ENCODE results near the gene RIPOR3. TPM values are rescaled to one million over a fixed set of nuclear protein-coding genes. Genes with fewer than 3 reads are reported as not detected.

RIPOR3 gene
- total and polyA plus RNA-seq, 9 of the 15 experiments (the other 6 are each of a cell fraction or from before 2014, with no cell fraction given) = 3.3 to 62.7 (median 21.4) TPM

DNA sequence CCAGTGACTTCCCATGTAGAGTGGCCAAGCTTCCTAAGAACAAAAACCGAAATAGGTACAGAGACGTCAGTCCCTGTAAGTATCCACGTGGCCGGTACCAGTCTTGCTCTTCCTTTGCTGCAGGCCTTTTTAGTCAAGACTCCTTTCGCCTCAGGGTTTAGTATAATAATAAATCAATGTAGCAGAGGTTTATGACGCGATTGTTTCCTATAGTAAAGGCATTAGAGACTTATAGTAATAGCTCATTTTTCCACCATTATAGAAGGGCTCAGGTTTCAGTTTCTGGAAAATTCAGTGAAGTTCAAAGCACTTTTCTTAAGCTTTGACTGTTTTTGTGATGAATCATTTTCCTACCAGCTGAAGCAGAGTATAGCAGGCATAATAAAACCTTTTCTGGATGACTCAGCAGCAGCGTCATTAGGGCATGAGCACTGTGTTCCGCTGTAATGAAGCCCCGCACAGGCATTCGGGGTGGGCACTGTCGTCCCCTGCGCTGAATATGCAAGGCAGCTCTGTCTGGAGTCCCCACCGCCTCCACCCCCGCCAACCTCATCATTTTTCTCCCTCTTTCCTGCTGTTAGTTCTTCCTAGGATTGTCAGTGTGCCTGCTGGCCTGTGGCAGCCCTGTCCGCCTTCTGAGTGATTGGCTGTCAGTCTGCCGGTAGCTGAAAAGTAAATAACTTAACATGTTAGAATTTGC is 129.8 kb downstream of the RIPOR3 start:
- FAIRE-seq = no peak
- BruUV-seq (replicated peaks) = no TSS peak
- H3K79me2 ChIP-seq (ENCODE audit: control insufficient read depth, insufficient read depth, low read length) = peaks cover 51% of the 10 kb centered on the region
- H3K9me3 ChIP-seq (replicated peaks; ENCODE audit: control insufficient read depth, insufficient read depth, low read depth, low read length) = no peaks in the 10 kb centered on the region
- H3K9ac ChIP-seq (ENCODE audit: insufficient read depth in 1 of 2, low read depth in 2 of 2, low read length in 2 of 2) = peak overlapping the region in 1 of 2 experiments; percentile 54; a peak in 1 of 4 replicates
- H4K20me1 ChIP-seq (replicated peaks; ENCODE audit: control insufficient read depth, insufficient read depth, low read length) = no peaks in the 10 kb centered on the region; the same call in 1 of the 2 replicates
- H3K4me2 ChIP-seq (ENCODE audit: insufficient read depth, low read length) = no peak overlapping the region
- H2AFZ ChIP-seq (ENCODE audit: low read depth, low read length) = no peak overlapping the region
- no peaks in the 10 kb centered on the region for H3K9me1 ChIP-seq (ENCODE audit: control insufficient read depth, insufficient read depth, low read length)
- no peak overlapping the region for H3K4me3 ChIP-seq
- TF ChIP-seq RFX1 (IDR thresholded peaks at IDR 0.05) (no peak), ZNF316 (IDR thresholded peaks at IDR 0.05) (peak; percentile 30), NFE2 (IDR thresholded peaks at IDR 0.05; ENCODE audit: low read depth) (peak; percentile 44; the same call in 1 of the 2 replicates), ZSCAN32 (CRISPR knock-in tag; IDR thresholded peaks at IDR 0.05) (no peak)
- intact Hi-C loops (cut with micrococcal nuclease) (no loop called here), in situ Hi-C loops (cut with MboI) (no loop called here)
- DNase-seq (ENCODE audit: extremely low read depth in 1 of 4, low spot score in 3 of 4) = no peak
- peaks cover 4 to 7% of the 10 kb centered on the region in 2 experiments; a peak in 4 of 5 replicates for H3K4me1 ChIP-seq (replicated peaks in 1 of 2; ENCODE audit: control insufficient read depth in 2 of 2, insufficient read depth in 2 of 2, low read length in 2 of 2)
- WGBS (ENCODE audit: insufficient coverage, low coverage, missing lambda C conversion rate) = 91% methylated on average over 17 of the region's 17 CpGs
- H3K27me3 ChIP-seq (ENCODE audit: control insufficient read depth in 2 of 2, insufficient read depth in 2 of 2, low read length in 2 of 2) = no peaks in the 10 kb centered on the region
- no peak for ATAC-seq
- no peak overlapping the region; the same call in 2 of the 3 replicates for H3K27ac ChIP-seq (ENCODE audit: extremely low read depth, low read depth, low read length)
- ChIA-PET POLR2A (interaction anchor here (0.6 to 2.5 kb wide), 5 partner anchors 12 to 712 kb away, joined by 3 to 6 read pairs (median 3); no protein-coding TSS in a partner anchor), CTCF (ENCODE audit: low intra/inter-chr PET ratio) (no interaction called here)
- peaks cover 69% of the 10 kb centered on the region for H3K36me3 ChIP-seq (ENCODE audit: control insufficient read depth, insufficient read depth, low read length)

DNA sequence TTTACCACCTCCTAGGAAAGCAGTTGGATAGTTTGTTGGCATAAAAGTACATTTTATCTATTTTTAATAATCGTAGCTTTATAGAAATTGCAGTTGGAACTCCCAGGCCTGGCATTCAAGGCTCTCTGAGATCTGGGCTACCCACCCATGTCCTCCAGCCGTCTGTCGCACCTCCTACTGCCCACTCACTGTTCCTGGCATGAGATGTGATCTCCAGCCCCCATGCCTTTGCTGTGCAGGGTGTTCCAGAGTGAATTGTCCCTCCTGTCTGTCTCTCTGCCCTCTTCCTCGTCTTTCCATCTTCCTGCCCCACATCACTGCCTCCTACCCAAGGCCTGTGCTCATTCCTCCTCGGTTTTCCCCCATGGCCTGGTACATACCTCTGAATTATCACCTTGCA is 130.5 kb downstream of the RIPOR3 start:
- peak overlapping the region in 1 of 2 experiments; percentile 53; a peak in 1 of 4 replicates for H3K9ac ChIP-seq (ENCODE audit: insufficient read depth in 1 of 2, low read depth in 2 of 2, low read length in 2 of 2)
- no peak overlapping the region; the same call in 2 of the 3 replicates for H3K27ac ChIP-seq (ENCODE audit: extremely low read depth, low read depth, low read length)
- no TSS peak for BruUV-seq (replicated peaks)
- peaks cover 54% of the 10 kb centered on the region for H3K79me2 ChIP-seq (ENCODE audit: control insufficient read depth, insufficient read depth, low read length)
- in situ Hi-C loops (cut with MboI) (no loop called here), intact Hi-C loops (cut with micrococcal nuclease) (no loop called here)
- peaks cover 63% of the 10 kb centered on the region for H3K36me3 ChIP-seq (ENCODE audit: control insufficient read depth, insufficient read depth, low read length)
- FAIRE-seq (no peak), DNase-seq (ENCODE audit: extremely low read depth in 1 of 4, low spot score in 3 of 4) (no peak), ATAC-seq (no peak)
- 82% methylated on average over 3 of the region's 5 CpGs for WGBS (ENCODE audit: insufficient coverage, low coverage, missing lambda C conversion rate)
- TF ChIP-seq ZNF324 (CRISPR knock-in tag; IDR thresholded peaks at IDR 0.05) (no peak), SOX6 (IDR thresholded peaks at IDR 0.05) (no peak), GTF2F1 (IDR thresholded peaks at IDR 0.05; ENCODE audit: low read depth, low read length) (no peak), KAT2B (IDR thresholded peaks at IDR 0.05; ENCODE audit: low read depth, low read length) (no peak)
- TF ChIP-seq, protein P1, sequence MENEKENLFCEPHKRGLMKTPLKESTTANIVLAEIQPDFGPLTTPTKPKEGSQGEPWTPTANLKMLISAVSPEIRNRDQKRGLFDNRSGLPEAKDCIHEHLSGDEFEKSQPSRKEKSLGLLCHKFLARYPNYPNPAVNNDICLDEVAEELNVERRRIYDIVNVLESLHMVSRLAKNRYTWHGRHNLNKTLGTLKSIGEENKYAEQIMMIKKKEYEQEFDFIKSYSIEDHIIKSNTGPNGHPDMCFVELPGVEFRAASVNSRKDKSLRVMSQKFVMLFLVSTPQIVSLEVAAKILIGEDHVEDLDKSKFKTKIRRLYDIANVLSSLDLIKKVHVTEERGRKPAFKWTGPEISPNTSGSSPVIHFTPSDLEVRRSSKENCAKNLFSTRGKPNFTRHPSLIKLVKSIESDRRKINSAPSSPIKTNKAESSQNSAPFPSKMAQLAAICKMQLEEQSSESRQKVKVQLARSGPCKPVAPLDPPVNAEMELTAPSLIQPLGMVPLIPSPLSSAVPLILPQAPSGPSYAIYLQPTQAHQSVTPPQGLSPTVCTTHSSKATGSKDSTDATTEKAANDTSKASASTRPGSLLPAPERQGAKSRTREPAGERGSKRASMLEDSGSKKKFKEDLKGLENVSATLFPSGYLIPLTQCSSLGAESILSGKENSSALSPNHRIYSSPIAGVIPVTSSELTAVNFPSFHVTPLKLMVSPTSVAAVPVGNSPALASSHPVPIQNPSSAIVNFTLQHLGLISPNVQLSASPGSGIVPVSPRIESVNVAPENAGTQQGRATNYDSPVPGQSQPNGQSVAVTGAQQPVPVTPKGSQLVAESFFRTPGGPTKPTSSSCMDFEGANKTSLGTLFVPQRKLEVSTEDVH (IDR thresholded peaks at IDR 0.05; ENCODE audit: low read depth, partially characterized antibody) = no peak
- TF ChIP-seq, protein P2, sequence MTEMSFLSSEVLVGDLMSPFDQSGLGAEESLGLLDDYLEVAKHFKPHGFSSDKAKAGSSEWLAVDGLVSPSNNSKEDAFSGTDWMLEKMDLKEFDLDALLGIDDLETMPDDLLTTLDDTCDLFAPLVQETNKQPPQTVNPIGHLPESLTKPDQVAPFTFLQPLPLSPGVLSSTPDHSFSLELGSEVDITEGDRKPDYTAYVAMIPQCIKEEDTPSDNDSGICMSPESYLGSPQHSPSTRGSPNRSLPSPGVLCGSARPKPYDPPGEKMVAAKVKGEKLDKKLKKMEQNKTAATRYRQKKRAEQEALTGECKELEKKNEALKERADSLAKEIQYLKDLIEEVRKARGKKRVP (CRISPR knock-in tag; IDR thresholded peaks at IDR 0.05) = no peak
- H3K4me2 ChIP-seq (ENCODE audit: insufficient read depth, low read length) = no peak overlapping the region
- H3K9me1 ChIP-seq (ENCODE audit: control insufficient read depth, insufficient read depth, low read length) = no peaks in the 10 kb centered on the region
- no peaks in the 10 kb centered on the region; the same call in 1 of the 2 replicates for H4K20me1 ChIP-seq (replicated peaks; ENCODE audit: control insufficient read depth, insufficient read depth, low read length)
- H2AFZ ChIP-seq (ENCODE audit: low read depth, low read length) = no peak overlapping the region
- no peak overlapping the region for H3K4me3 ChIP-seq
- POLR2A ChIA-PET = interaction anchor here (0.6 to 1.0 kb wide), 4 partner anchors 9 to 713 kb away, joined by 3 to 4 read pairs (median 3); no protein-coding TSS in a partner anchor
- no peaks in the 10 kb centered on the region for H3K9me3 ChIP-seq (replicated peaks; ENCODE audit: control insufficient read depth, insufficient read depth, low read depth, low read length)
- CTCF ChIA-PET (ENCODE audit: low intra/inter-chr PET ratio) = no interaction called here
- H3K27me3 ChIP-seq (ENCODE audit: control insufficient read depth in 2 of 2, insufficient read depth in 2 of 2, low read length in 2 of 2) = no peaks in the 10 kb centered on the region
- peaks cover 4 to 7% of the 10 kb centered on the region in 2 experiments; a peak in 4 of 5 replicates for H3K4me1 ChIP-seq (replicated peaks in 1 of 2; ENCODE audit: control insufficient read depth in 2 of 2, insufficient read depth in 2 of 2, low read length in 2 of 2)

All from K562 (cell line).